Neuronal stem cell (in vitro differentiated cells): ENCODE measurements around the gene S1PR1.

ENCODE experiments used
- DNase-seq: peaks from one replicate; pipeline ENCODE4 v3.0.0-alpha.2; 2013; ENCODE audit warnings: low spot score
- H2AFZ ChIP-seq: one replicate; pipeline ENCODE4 v1.6.1; 2013; ENCODE audit warnings: mild to moderate bottlenecking, low read length, inconsistent platforms
- H2AK5ac ChIP-seq: 2 replicates; pipeline ENCODE4 v1.6.1; 2013; ENCODE audit warnings: low read depth, mild to moderate bottlenecking, inconsistent platforms, low read length, moderate library complexity, mixed read lengths
- H2BK120ac ChIP-seq: 2 replicates; pipeline ENCODE4 v1.6.1; 2013; ENCODE audit warnings: low read depth, mild to moderate bottlenecking, inconsistent platforms, low read length, moderate library complexity, mixed read lengths
- H2BK12ac ChIP-seq: one replicate; pipeline ENCODE4 v1.6.1; 2013; ENCODE audit warnings: low read length, inconsistent platforms
- H2BK15ac ChIP-seq: 2 replicates; pipeline ENCODE4 v1.6.1; 2013; ENCODE audit warnings: mild to moderate bottlenecking, low read length, inconsistent platforms, mixed read lengths
- H2BK5ac ChIP-seq: one replicate; pipeline ENCODE4 v1.6.1; 2013; ENCODE audit warnings: inconsistent platforms, mild to moderate bottlenecking, low read length, moderate library complexity
- H3K14ac ChIP-seq: one replicate; pipeline ENCODE4 v1.6.1; 2013; ENCODE audit warnings: low read length, inconsistent platforms
- H3K18ac ChIP-seq: 2 replicates; pipeline ENCODE4 v1.6.1; 2013; ENCODE audit warnings: low read length, inconsistent platforms
- H3K23ac ChIP-seq: 2 replicates; pipeline ENCODE4 v1.6.1; 2013; ENCODE audit warnings: low read depth, mild to moderate bottlenecking, mixed read lengths, low read length, inconsistent platforms; ENCODE audit not compliant: poor library complexity
- H3K27ac ChIP-seq: replicated peaks from 3 replicates; pipeline ENCODE4 v1.5.1; 2013; ENCODE audit warnings: low read length, inconsistent platforms
- H3K27me3 ChIP-seq, 3 experiments: 2 replicates each; pipeline ENCODE4 v1.6.1; 2013; ENCODE audit warnings: low read length in 3 of 3, mild to moderate bottlenecking in 2 of 3, inconsistent platforms in 1 of 3, low read depth in 1 of 3, mixed read lengths in 1 of 3, moderate library complexity in 1 of 3; ENCODE audit not compliant: control insufficient read depth in 3 of 3, insufficient read depth in 3 of 3
- H3K36me3 ChIP-seq, 2 donors: replicated peaks in 1 of 2; 2 replicates each; pipeline ENCODE4 v1.6.1; 2013; ENCODE audit warnings: low read length in 2 of 2; ENCODE audit not compliant: control insufficient read depth in 2 of 2, insufficient read depth in 2 of 2
- H3K4ac ChIP-seq: 2 replicates; pipeline ENCODE4 v1.6.1; 2013; ENCODE audit warnings: inconsistent platforms, mild to moderate bottlenecking, low read length, moderate library complexity
- H3K4me1 ChIP-seq, 2 donors: 1 replicate in 1 of 2; 2 replicates in 1 of 2; pipeline ENCODE4 v1.6.1; 2013; ENCODE audit warnings: low read length in 2 of 2, low read depth in 1 of 2; ENCODE audit not compliant: control insufficient read depth in 2 of 2, insufficient read depth in 1 of 2
- H3K4me2 ChIP-seq: one replicate; pipeline ENCODE4 v1.6.1; 2013; ENCODE audit warnings: mild to moderate bottlenecking, low read length, inconsistent platforms; ENCODE audit not compliant: insufficient read depth, poor library complexity, severe bottlenecking
- H3K4me3 ChIP-seq, 2 donors: 2 replicates each; pipeline ENCODE4 v1.5.1; 2013; ENCODE audit warnings: low read length in 2 of 2, mild to moderate bottlenecking in 2 of 2, inconsistent platforms in 1 of 2, moderate library complexity in 1 of 2
- H3K79me1 ChIP-seq: one replicate; pipeline ENCODE4 v1.6.1; 2013; ENCODE audit warnings: low read depth, mild to moderate bottlenecking, inconsistent platforms, low read length, moderate library complexity
- H3K9ac ChIP-seq: one replicate; pipeline ENCODE4 v1.6.1; 2013; ENCODE audit warnings: mild to moderate bottlenecking, low read depth, low read length, inconsistent platforms; ENCODE audit not compliant: poor library complexity
- H3K9me3 ChIP-seq, 2 donors: replicated peaks in 1 of 2; 2 replicates each; pipeline versions ENCODE3 to v1.6.1; 2013; ENCODE audit warnings: low read length in 2 of 2, mild to moderate bottlenecking in 2 of 2, inconsistent platforms in 1 of 2, low read depth in 1 of 2, mixed read lengths in 1 of 2, moderate library complexity in 1 of 2; ENCODE audit not compliant: control insufficient read depth in 2 of 2, insufficient read depth in 1 of 2
- H4K8ac ChIP-seq: one replicate; pipeline ENCODE4 v1.6.1; 2013; ENCODE audit warnings: low read depth, mild to moderate bottlenecking, inconsistent platforms, low read length, moderate library complexity
- H4K91ac ChIP-seq: one replicate; pipeline ENCODE4 v1.6.1; 2013; ENCODE audit warnings: low read length, low read depth, mild to moderate bottlenecking, inconsistent platforms; ENCODE audit not compliant: poor library complexity
- WGBS, 2 donors: extraction: QIAGEN DNeasy Blood & Tissue Kit; methylation state at CpG; one replicate each; pipeline ENCODE4 v1.1.7; 2013; ENCODE audit warnings: missing lambda C conversion rate in 2 of 2, mixed read lengths in 1 of 2; ENCODE audit not compliant: insufficient read length in 2 of 2, insufficient replicate concordance in 1 of 2; ENCODE audit errors: extremely low coverage in 2 of 2; 5-methylcytosine and 5-hydroxymethylcytosine counted together

The S1PR1 gene

DNA sequence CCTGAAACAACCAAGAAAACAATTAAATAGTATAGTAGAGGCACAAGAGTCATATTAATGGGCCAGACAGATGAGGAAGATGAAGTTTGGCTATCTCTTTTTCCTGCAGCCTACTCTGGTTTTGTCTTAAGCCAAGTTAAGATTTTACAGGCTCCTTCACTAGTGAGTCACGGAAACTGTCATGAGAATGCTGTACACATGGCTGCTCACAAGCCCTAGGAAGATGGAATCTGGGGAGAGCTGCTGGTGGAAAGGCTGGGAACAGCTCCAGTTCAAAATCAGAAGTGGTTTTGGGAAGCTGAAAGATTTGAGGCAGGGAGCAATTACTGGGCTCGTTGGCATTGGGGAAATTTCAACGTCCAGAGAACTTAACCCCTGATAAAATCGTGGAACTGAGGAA, 46.4 kb upstream of the S1PR1 start:
- no peak for DNase-seq
- Histone ChIP-seq H3K4me2 (no peak overlapping the region), H3K14ac (no peak overlapping the region), H4K91ac (no peak overlapping the region), H3K4ac (no peak overlapping the region), H2BK15ac (no peak overlapping the region), H2AK5ac (no peak overlapping the region), H3K4me3 (no peak overlapping the region), H4K8ac (no peak overlapping the region), H3K4me1 (no peaks in the 10 kb centered on the region), H3K9ac (no peak overlapping the region), H3K9me3 (no peaks in the 10 kb centered on the region), H3K79me1 (no peaks in the 10 kb centered on the region), H3K27ac (no peak overlapping the region), H3K27me3 (no peaks in the 10 kb centered on the region), H3K18ac (no peak overlapping the region), H2BK5ac (no peak overlapping the region), H2BK120ac (no peak overlapping the region), H3K23ac (no peak overlapping the region), H3K36me3 (no peaks in the 10 kb centered on the region), H2BK12ac (no peak overlapping the region), H2AFZ (no peak overlapping the region)
- no CpG with 5 or more reads among the region's 4 CpGs for WGBS, 2 donors

DNA sequence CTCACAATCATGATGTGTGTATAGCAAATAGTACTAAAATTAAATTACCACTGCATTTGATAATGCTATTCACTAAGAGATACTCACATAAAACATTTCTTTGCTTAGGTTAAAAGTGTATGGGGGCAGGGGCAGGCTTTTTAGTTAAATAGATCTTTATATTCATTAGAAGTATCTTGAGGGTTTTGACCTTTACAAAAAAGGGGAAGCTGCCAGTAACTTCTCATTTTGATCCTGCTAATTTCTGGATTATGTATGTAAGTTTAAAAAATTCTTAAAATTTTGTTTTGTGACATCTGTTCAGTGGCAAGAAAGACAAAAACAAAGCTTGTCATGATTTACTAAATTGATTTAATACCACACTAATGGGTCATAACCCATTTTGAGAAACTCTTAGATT, 45.8 kb upstream of the S1PR1 start:
- H4K91ac ChIP-seq, result no peak overlapping the region
- H3K18ac ChIP-seq, result no peak overlapping the region
- H3K27me3 ChIP-seq, result no peaks in the 10 kb centered on the region
- no peak overlapping the region for H3K4ac ChIP-seq
- H3K14ac ChIP-seq, result no peak overlapping the region
- no peak overlapping the region for H3K23ac ChIP-seq
- no peaks in the 10 kb centered on the region for H3K9me3 ChIP-seq
- H4K8ac ChIP-seq, result no peak overlapping the region
- H3K36me3 ChIP-seq, result no peaks in the 10 kb centered on the region
- no peaks in the 10 kb centered on the region for H3K4me1 ChIP-seq
- H3K4me3 ChIP-seq, result no peak overlapping the region
- H2BK5ac ChIP-seq, result no peak overlapping the region
- H2AK5ac ChIP-seq, result no peak overlapping the region
- H2BK120ac ChIP-seq, result no peak overlapping the region
- H2BK12ac ChIP-seq, result no peak overlapping the region
- no peak overlapping the region for H3K27ac ChIP-seq
- no peak overlapping the region for H2BK15ac ChIP-seq
- no peak overlapping the region for H2AFZ ChIP-seq
- H3K9ac ChIP-seq, result no peak overlapping the region
- H3K79me1 ChIP-seq, result no peaks in the 10 kb centered on the region
- no peak overlapping the region for H3K4me2 ChIP-seq
- no peak for DNase-seq

DNA sequence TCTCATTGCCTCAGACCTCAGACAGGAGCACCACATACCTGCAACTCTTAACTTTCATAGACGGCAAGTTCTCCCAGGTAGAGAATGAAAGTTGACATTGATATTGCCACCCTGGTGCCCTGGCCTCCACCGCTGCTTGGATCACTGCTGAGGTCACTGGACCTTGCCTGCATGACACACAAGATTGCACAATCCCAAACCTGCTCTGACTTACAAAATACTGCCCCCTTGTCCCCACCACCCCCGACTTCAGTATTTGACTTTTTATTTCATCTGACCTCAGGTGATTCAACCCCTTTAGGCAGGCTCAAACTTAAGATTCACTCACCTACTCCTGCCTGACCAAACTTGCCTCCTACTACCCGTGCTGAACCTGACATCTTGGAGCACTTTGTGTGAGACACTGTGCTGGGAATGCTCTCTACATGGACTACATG, 43.1 kb upstream of the S1PR1 start:
- H2AK5ac ChIP-seq, result no peak overlapping the region
- no peak overlapping the region for H3K23ac ChIP-seq
- H2BK12ac ChIP-seq, result no peak overlapping the region
- no peaks in the 10 kb centered on the region for H3K36me3 ChIP-seq
- no peak overlapping the region for H4K91ac ChIP-seq
- no peak overlapping the region for H4K8ac ChIP-seq
- H3K27ac ChIP-seq, result no peak overlapping the region
- H3K9me3 ChIP-seq, result no peaks in the 10 kb centered on the region
- WGBS, 2 donors, result no CpG with 5 or more reads among the region's 4 CpGs
- H3K4ac ChIP-seq, result no peak overlapping the region
- H3K4me2 ChIP-seq, result no peak overlapping the region
- no peaks in the 10 kb centered on the region for H3K79me1 ChIP-seq
- H3K4me1 ChIP-seq, result no peaks in the 10 kb centered on the region
- peak overlapping the region; percentile 51 for H3K9ac ChIP-seq
- no peaks in the 10 kb centered on the region for H3K27me3 ChIP-seq
- H3K18ac ChIP-seq, result no peak overlapping the region
- H2BK120ac ChIP-seq, result no peak overlapping the region
- H2AFZ ChIP-seq, result no peak overlapping the region
- H2BK5ac ChIP-seq, result no peak overlapping the region
- no peak overlapping the region for H3K14ac ChIP-seq
- DNase-seq, result no peak
- no peak overlapping the region for H3K4me3 ChIP-seq
- no peak overlapping the region for H2BK15ac ChIP-seq

DNA sequence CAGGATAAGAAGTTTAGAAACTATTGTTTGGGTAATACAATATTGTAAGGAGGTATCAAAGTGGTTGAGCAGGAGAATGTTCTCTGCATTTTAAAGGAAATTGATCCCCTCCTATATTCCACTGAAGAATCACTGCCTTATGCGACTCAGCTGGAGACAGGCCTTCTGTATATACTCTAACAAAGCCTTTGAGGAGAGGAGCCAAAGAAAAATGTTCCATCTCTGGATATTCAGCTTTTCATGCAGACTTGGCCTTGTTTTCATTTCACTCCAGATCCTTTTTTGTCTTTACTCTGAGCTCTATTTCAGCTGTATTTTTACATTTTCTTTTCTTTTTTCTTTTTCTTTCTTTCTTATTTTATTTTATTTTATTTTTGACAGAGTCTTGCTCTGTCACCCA, 42.1 kb upstream of the S1PR1 start:
- no peak overlapping the region for H2AFZ ChIP-seq
- H3K9ac ChIP-seq, result no peak overlapping the region
- H2BK12ac ChIP-seq, result no peak overlapping the region
- no peak overlapping the region for H2AK5ac ChIP-seq
- WGBS, 2 donors, result no CpG with 5 or more reads among the region's 1 CpG
- H3K36me3 ChIP-seq, result no peaks in the 10 kb centered on the region
- H3K23ac ChIP-seq, result no peak overlapping the region
- DNase-seq, result no peak
- no peak overlapping the region for H3K27ac ChIP-seq
- H3K9me3 ChIP-seq, result no peaks in the 10 kb centered on the region
- no peak overlapping the region for H3K4ac ChIP-seq
- no peaks in the 10 kb centered on the region for H3K27me3 ChIP-seq
- H3K14ac ChIP-seq, result no peak overlapping the region
- H3K4me3 ChIP-seq, result no peak overlapping the region
- H4K8ac ChIP-seq, result no peak overlapping the region
- H3K4me2 ChIP-seq, result no peak overlapping the region
- H3K18ac ChIP-seq, result no peak overlapping the region
- H3K4me1 ChIP-seq, result no peaks in the 10 kb centered on the region
- H3K79me1 ChIP-seq, result no peaks in the 10 kb centered on the region
- no peak overlapping the region for H4K91ac ChIP-seq
- H2BK5ac ChIP-seq, result no peak overlapping the region
- H2BK15ac ChIP-seq, result no peak overlapping the region
- H2BK120ac ChIP-seq, result no peak overlapping the region
